ENCODE results near the gene CLCF1. TPM values are rescaled to one million over a fixed set of nuclear protein-coding genes. Genes with fewer than 3 reads are reported as not detected.
A peak's percentile ranks its signal among the peaks of the same experiment; 100 is the strongest.

Gene CLCF1
- total and polyA plus RNA-seq, 2 of the 13 experiments (the other 11 are each of a cell fraction or from before 2014, with no cell fraction given): 0.49 to 0.78 TPM

DNA sequence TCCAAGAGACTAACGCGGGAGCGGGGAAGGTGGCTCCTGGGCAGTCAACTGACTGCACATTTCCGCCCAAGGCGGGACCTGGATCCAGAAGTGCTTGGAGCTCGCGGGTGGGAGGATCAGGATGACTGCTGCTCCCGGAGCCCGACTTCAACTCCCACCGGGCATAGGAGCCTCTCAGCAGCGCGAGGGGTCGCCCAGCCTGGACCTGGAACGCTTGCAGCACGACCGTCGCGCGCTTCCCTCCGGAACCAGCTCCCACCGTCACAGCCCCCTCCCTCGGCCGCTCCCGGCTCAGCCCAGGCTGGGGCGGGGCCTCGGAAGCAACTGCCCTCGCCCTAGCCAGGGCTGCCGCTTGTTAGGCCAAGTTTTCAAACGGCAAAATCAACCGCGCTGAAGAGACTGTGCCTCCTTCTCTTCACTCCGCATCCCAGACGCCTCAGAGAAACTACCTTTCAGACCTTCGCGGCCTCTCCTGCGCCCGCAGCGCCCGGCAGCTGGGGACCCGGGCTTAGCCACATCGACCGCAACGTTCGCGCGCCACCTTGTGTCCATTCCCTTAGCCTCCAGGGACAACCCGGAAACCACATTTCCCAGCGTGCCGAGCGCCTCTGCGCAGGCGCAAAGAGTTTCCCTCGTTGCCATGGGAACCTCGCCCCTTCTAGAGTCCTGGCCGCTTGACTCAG, 56.1 kb downstream of the CLCF1 start (continued):
- TF ChIP-seq, protein P1, sequence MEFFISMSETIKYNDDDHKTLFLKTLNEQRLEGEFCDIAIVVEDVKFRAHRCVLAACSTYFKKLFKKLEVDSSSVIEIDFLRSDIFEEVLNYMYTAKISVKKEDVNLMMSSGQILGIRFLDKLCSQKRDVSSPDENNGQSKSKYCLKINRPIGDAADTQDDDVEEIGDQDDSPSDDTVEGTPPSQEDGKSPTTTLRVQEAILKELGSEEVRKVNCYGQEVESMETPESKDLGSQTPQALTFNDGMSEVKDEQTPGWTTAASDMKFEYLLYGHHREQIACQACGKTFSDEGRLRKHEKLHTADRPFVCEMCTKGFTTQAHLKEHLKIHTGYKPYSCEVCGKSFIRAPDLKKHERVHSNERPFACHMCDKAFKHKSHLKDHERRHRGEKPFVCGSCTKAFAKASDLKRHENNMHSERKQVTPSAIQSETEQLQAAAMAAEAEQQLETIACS (CRISPR knock-in tag; IDR thresholded peaks at IDR 0.05): peak; percentile 40
- TF ChIP-seq TGIF2 (CRISPR knock-in tag; IDR thresholded peaks at IDR 0.05) (no peak), NR2F1 (CRISPR knock-in tag; IDR thresholded peaks at IDR 0.05) (no peak), ZNF883 (CRISPR knock-in tag; IDR thresholded peaks at IDR 0.05; ENCODE audit: not compliant biosample characterization) (peak; percentile 80), ZNF644 (CRISPR knock-in tag; IDR thresholded peaks at IDR 0.05; ENCODE audit: low read depth) (no peak), YY1 (IDR thresholded peaks at IDR 0.05; ENCODE audit: insufficient read depth, insufficient replicate concordance, low read depth, low read length) (peak; percentile 60), ZNF83 (CRISPR knock-in tag; IDR thresholded peaks at IDR 0.05; ENCODE audit: borderline replicate concordance) (0 out of 2 replicates have a peak, but pooled peaks have one; percentile 50), ZNF446 (CRISPR knock-in tag; IDR thresholded peaks at IDR 0.05) (no peak), ZNF703 (CRISPR knock-in tag; IDR thresholded peaks at IDR 0.05; ENCODE audit: borderline replicate concordance) (no peak), MATR3 (CRISPR knock-in tag; IDR thresholded peaks at IDR 0.05) (no peak), PHB2 (IDR thresholded peaks at IDR 0.05; ENCODE audit: partially characterized antibody) (no peak), GATAD1 (CRISPR knock-in tag; IDR thresholded peaks at IDR 0.05) (peak; percentile 80), FOXK1 (CRISPR knock-in tag; IDR thresholded peaks at IDR 0.05; ENCODE audit: borderline replicate concordance, low read depth) (peak; percentile 69; the same call in 1 of the 2 replicates), FOXC1 (CRISPR knock-in tag; IDR thresholded peaks at IDR 0.05; ENCODE audit: borderline replicate concordance) (0 out of 2 replicates have a peak, but pooled peaks have one; percentile 63), SNAI1 (CRISPR knock-in tag; IDR thresholded peaks at IDR 0.05; ENCODE audit: borderline replicate concordance) (peak; percentile 71; the same call in 1 of the 2 replicates), SRY (CRISPR knock-in tag; IDR thresholded peaks at IDR 0.05) (peak; percentile 26; the same call in 1 of the 2 replicates), ZNF501 (CRISPR knock-in tag; IDR thresholded peaks at IDR 0.05) (peak; percentile 98), PPARG (CRISPR knock-in tag; conservative IDR thresholded peaks at IDR 0.05) (0 out of 2 replicates have a peak, but pooled peaks have one; percentile 49), ZNF816 (CRISPR knock-in tag; IDR thresholded peaks at IDR 0.05; ENCODE audit: borderline replicate concordance) (no peak)
- TF ChIP-seq, protein P2, sequence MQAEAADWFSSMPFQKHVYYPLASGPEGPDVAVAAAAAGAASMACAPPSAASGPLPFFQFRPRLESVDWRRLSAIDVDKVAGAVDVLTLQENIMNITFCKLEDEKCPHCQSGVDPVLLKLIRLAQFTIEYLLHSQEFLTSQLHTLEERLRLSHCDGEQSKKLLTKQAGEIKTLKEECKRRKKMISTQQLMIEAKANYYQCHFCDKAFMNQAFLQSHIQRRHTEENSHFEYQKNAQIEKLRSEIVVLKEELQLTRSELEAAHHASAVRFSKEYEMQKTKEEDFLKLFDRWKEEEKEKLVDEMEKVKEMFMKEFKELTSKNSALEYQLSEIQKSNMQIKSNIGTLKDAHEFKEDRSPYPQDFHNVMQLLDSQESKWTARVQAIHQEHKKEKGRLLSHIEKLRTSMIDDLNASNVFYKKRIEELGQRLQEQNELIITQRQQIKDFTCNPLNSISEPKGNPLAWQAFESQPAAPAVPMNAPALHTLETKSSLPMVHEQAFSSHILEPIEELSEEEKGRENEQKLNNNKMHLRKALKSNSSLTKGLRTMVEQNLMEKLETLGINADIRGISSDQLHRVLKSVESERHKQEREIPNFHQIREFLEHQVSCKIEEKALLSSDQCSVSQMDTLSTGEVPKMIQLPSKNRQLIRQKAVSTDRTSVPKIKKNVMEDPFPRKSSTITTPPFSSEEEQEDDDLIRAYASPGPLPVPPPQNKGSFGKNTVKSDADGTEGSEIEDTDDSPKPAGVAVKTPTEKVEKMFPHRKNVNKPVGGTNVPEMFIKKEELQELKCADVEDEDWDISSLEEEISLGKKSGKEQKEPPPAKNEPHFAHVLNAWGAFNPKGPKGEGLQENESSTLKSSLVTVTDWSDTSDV (CRISPR knock-in tag; IDR thresholded peaks at IDR 0.05): 0 out of 2 replicates have a peak, but pooled peaks have one; percentile 27
- TF ChIP-seq, protein P3, sequence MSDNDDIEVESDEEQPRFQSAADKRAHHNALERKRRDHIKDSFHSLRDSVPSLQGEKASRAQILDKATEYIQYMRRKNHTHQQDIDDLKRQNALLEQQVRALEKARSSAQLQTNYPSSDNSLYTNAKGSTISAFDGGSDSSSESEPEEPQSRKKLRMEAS (IDR thresholded peaks at IDR 0.05): no peak; the same call in 1 of the 2 replicates
- TF ChIP-seq, protein P4, sequence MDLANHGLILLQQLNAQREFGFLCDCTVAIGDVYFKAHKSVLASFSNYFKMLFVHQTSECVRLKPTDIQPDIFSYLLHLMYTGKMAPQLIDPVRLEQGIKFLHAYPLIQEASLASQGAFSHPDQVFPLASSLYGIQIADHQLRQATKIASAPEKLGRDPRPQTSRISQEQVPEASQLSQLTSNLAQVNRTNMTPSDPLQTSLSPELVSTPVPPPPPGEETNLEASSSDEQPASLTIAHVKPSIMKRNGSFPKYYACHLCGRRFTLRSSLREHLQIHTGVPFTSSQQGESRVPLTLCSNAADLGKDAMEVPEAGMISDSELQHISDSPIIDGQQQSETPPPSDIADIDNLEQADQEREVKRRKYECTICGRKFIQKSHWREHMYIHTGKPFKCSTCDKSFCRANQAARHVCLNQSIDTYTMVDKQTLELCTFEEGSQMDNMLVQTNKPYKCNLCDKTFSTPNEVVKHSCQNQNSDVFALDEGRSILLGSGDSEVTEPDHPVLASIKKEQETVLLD (CRISPR knock-in tag; IDR thresholded peaks at IDR 0.05; ENCODE audit: low read depth): no peak
- TF ChIP-seq, protein P5, sequence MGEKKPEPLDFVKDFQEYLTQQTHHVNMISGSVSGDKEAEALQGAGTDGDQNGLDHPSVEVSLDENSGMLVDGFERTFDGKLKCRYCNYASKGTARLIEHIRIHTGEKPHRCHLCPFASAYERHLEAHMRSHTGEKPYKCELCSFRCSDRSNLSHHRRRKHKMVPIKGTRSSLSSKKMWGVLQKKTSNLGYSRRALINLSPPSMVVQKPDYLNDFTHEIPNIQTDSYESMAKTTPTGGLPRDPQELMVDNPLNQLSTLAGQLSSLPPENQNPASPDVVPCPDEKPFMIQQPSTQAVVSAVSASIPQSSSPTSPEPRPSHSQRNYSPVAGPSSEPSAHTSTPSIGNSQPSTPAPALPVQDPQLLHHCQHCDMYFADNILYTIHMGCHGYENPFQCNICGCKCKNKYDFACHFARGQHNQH (CRISPR knock-in tag; IDR thresholded peaks at IDR 0.05): no peak

Measured in HepG2 (cell line).